SK-N-MC (cell line): Measurements from ENCODE around the gene MOCS1.

ENCODE experiments used
- EZH2 ChIP-seq: fragments of 200-600 bp; sonication (generic); IDR thresholded peaks from one replicate; pipeline ENCODE4 v1.6.1; 2017; ENCODE audit warnings: antibody characterized with exemption
- FOXP2 ChIP-seq: optimal IDR thresholded peaks from 2 replicates; pipeline ENCODE3; 2011; ENCODE audit warnings: mild to moderate bottlenecking, moderate library complexity; ENCODE audit not compliant: insufficient read depth; ENCODE audit errors: extremely low read length, control extremely low read depth
- POLR2AphosphoS5 ChIP-seq: IDR thresholded peaks from 2 replicates; pipeline ENCODE4 v1.6.1; 2012; ENCODE audit warnings: mild to moderate bottlenecking, low read depth, low read length, borderline replicate concordance

DNA sequence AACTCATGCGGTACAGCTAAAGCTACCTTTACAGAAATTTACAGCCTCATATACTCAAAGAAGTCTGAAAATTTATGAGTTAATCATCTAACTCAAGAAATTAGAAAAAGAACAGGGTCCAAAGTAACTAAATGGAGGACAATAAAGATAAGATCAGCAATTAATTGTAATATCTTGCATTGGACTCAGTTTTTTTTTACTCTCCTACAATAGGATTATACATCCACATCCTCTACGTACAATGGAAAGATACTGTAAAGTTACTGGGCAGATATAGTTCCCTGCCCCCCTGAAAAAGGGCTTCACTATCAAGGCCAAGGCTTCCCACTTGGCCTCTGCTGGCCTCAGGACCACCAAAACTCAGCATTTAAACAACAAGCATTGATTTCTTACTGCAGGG lies 31.5 kb upstream of the MOCS1 start:
- TF ChIP-seq EZH2 (no peak), POLR2AphosphoS5 (no peak), FOXP2 (no peak)
